ENCODE measurements around the gene SULF2. TPM values are rescaled to one million over a fixed set of nuclear protein-coding genes. Genes with fewer than 3 reads are reported as not detected.
A peak's percentile ranks its signal among the peaks of the same experiment; 100 is the strongest.
"Not testable (repeated sequence)": the region's sequence is repeated elsewhere in the genome, so short reads cannot be mapped to it uniquely, and the experiment has no call there.

Gene SULF2
- total RNA-seq, 1 donor from 2014 or later = 1.3 TPM

DNA sequence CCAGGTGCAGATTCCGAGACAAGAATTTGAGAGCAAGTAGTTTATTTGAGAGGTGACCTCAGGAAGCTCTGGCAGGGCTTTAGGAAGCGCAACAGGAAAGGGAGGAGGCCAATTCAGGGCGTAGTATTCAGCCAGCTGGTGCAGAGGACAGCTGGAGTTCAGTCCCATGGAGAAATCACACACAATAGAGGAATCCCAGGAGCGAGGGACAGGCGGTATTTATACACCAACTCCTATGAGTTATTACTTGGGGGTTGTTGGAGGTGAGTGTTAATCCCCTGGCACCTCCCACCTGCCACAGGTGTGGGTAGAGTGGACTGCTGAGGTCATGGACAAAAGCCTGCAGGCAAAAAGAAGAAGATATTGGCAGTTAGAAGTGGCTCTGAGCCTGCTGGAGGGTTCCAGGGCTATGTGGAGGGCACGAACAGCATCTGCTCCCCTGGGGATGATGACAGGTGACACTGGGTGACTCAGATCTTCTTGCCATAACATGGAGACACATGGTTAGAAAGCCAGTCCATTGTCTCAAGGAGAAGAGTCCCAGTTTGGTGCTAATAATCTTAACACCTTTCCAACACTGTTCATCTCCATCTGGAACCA lies 13.9 kb upstream of the SULF2 start:
- DNase-seq = no peak
- Mint-ChIP-seq H3K4me1 (no peaks in the 10 kb centered on the region), H3K4me3 (no peak overlapping the region), H3K27ac (no peak overlapping the region), H3K36me3 (ENCODE audit: low read depth) (no peaks in the 10 kb centered on the region), H3K9me3 (no peaks in the 10 kb centered on the region), H3K27me3 (no peaks in the 10 kb centered on the region)
- intact Hi-C loops (cut with micrococcal nuclease) = no loop called here

DNA sequence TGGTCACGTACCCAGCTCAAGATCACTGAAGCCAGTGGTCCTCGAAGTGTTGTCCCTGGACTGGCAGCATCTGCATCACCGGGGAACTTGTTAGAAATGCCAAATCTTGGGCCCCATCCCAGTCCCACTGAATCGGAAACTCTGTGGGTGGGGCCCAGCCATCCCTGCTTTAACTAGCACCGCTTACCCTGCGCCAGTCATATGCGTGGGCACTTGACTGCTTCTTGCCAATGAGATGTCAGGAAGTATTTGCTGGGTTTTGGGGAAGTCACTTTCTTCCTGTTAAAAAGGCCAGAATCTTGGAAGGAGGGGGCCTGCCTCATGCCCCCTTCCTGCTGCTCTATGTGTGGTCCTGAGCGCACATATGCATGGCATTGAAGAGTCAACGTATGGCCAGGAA lies 11.7 kb upstream of the SULF2 start:
- H3K36me3 Mint-ChIP-seq (ENCODE audit: low read depth) = no peaks in the 10 kb centered on the region
- H3K27ac Mint-ChIP-seq = no peak overlapping the region
- intact Hi-C loops (cut with micrococcal nuclease) = no loop called here
- no peak for DNase-seq
- no peaks in the 10 kb centered on the region for H3K27me3 Mint-ChIP-seq
- H3K4me3 Mint-ChIP-seq = no peak overlapping the region
- no peaks in the 10 kb centered on the region for H3K4me1 Mint-ChIP-seq
- no peaks in the 10 kb centered on the region for H3K9me3 Mint-ChIP-seq

DNA sequence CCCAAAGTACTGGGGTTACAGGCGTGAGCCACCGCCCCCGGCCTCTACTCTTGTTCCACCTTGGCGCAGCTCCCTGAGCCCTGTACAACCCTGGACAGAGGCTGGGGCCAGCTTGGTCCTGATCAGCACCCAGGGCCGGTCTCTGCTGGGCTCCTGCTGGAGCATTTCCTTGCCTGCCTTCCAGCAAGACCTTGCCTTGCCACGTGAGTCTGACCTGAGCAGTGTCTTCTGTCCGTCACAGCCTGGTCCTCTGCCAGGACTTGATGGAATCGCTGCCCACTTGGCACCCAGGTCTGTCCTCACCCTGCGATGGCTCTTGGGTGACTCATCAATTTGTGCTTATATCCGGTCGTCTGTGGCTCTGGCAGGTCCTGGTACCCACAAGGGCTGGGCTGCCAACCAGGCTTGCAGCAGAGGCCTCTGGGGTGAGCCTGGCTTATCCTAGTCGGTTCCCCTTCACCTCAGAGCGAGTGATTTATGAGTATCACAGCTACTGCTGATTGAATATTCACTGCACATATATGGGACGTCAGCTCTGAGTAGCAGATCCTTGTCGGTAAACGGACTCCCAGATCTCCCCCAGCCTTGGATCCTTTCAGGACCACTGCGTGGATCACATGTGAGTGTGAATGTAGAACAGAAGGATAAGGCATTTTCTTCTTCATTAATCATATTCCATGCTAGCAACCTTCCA lies 10.1 kb upstream of the SULF2 start:
- H3K27me3 Mint-ChIP-seq = peaks cover 5% of the 10 kb centered on the region
- no peaks in the 10 kb centered on the region for H3K4me1 Mint-ChIP-seq
- H3K4me3 Mint-ChIP-seq = no peak overlapping the region
- no peak overlapping the region for H3K27ac Mint-ChIP-seq
- no peak for DNase-seq
- no peaks in the 10 kb centered on the region for H3K9me3 Mint-ChIP-seq
- intact Hi-C loops (cut with micrococcal nuclease) = no loop called here
- no peaks in the 10 kb centered on the region for H3K36me3 Mint-ChIP-seq (ENCODE audit: low read depth)

GRCh38 chr20:47794264-47794663 lies 9.0 kb upstream of the SULF2 start:
- DNase-seq; H3K27ac Mint-ChIP-seq; H3K36me3 Mint-ChIP-seq (ENCODE audit: low read depth); H3K4me3 Mint-ChIP-seq; H3K27me3 Mint-ChIP-seq; H3K4me1 Mint-ChIP-seq; intact Hi-C loops (cut with micrococcal nuclease); H3K9me3 Mint-ChIP-seq: not testable (repeated sequence)

- intact Hi-C loops (cut with micrococcal nuclease) = no loop called here
- Mint-ChIP-seq H3K27me3 (peaks cover 26% of the 10 kb centered on the region), H3K9me3 (no peaks in the 10 kb centered on the region), H3K4me3 (no peak overlapping the region), H3K36me3 (ENCODE audit: low read depth) (no peaks in the 10 kb centered on the region), H3K4me1 (no peaks in the 10 kb centered on the region), H3K27ac (no peak overlapping the region)
- DNase-seq = no peak
These were observed 6.8 kb upstream of the SULF2 start for GRCh38 chr20:47792021-47792618.

DNA sequence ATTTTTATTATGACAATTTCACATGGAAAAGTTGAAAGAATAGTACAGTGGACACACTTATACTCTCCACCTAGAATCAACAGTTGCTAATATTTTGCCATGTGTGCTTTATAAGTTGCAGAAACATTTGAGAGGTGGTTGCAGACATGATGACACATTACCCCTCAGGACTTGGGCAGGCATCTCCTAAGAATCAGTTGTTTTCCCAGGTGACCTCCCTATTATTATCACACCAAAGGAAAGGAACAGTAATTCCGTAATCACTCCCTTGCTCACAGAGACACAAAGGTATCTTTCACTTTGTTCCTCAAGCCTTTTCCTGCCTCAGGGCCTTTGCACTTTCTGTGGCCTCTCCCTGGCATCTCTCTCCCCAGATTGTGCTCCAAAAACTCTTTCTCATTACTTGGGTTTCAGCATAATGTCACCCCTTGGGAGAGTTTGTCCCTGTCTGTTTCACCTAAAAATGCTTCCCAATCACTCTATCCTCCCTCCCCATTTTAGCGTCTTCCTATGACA lies 5.9 kb upstream of the SULF2 start:
- no peak for DNase-seq
- intact Hi-C loops (cut with micrococcal nuclease) = no loop called here
- Mint-ChIP-seq H3K4me1 (peaks cover 5% of the 10 kb centered on the region), H3K36me3 (ENCODE audit: low read depth) (no peaks in the 10 kb centered on the region), H3K27ac (no peak overlapping the region), H3K4me3 (no peak overlapping the region), H3K9me3 (no peaks in the 10 kb centered on the region), H3K27me3 (peaks cover 36% of the 10 kb centered on the region)

DNA sequence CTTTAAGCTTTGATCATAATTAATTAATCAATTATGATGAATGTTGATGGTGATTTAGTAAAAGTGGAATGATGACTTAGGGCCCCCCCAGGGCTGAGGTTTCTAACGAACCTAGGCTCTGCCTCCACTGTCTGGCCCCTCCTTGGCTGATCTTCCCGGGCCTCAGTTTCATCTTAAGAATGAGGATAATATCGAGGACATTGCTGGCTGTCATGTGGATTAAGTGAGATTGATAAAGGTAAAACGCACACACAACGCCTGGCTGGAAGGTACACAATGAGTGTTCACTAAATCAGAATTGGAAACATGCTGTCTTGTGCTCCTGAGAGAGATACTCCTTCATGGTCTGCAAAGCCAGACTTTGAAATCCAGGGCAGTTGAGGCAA lies 5.3 kb upstream of the SULF2 start:
- H3K4me1 Mint-ChIP-seq = peaks cover 8% of the 10 kb centered on the region
- peaks cover 40% of the 10 kb centered on the region for H3K27me3 Mint-ChIP-seq
- intact Hi-C loops (cut with micrococcal nuclease) = no loop called here
- no peaks in the 10 kb centered on the region for H3K36me3 Mint-ChIP-seq (ENCODE audit: low read depth)
- no peak overlapping the region for H3K4me3 Mint-ChIP-seq
- no peak for DNase-seq
- H3K9me3 Mint-ChIP-seq = no peaks in the 10 kb centered on the region
- no peak overlapping the region for H3K27ac Mint-ChIP-seq

DNA sequence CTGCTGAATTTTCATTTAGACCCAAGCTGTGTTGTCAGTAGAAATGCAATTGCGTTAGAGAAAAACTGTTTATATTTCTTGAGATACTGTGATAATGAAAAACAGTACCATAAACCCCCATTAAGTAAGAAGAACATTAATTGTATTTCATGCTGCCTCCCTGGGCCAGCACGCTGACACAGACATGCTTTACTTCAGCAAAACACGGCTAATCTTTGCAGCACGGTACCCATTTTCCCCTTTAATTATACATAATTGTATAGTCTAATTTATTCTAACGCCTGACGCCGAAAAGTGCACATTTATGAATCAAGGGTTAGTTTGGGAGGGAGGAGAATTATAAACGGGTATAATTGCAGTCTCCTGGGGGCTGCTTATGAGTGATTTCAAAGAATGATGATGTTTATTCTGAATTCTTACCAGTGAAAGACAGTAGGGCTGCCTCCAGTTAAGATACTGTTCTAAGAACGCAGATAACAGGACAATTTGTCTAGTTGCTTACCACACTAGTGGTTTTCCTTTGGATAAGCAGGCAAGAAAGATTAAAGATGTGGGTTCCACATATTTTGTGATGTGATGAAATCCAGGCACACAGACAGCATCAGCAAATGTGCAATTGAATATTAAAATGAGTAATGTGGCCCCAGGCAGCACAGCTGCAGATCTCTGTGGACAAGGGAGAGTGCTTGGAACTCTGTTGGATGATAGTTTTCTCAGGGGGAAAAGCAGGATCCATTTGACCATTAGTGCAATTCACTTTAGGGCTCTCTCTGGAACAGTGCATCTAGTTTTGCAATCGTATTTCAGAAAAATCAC lies 4.7 kb upstream of the SULF2 start:
- Mint-ChIP-seq H3K27ac (no peak overlapping the region), H3K4me1 (peaks cover 8% of the 10 kb centered on the region), H3K4me3 (no peak overlapping the region), H3K27me3 (peaks cover 40% of the 10 kb centered on the region), H3K9me3 (no peaks in the 10 kb centered on the region), H3K36me3 (ENCODE audit: low read depth) (no peaks in the 10 kb centered on the region)
- no peak for DNase-seq
- intact Hi-C loops (cut with micrococcal nuclease) = no loop called here

DNA sequence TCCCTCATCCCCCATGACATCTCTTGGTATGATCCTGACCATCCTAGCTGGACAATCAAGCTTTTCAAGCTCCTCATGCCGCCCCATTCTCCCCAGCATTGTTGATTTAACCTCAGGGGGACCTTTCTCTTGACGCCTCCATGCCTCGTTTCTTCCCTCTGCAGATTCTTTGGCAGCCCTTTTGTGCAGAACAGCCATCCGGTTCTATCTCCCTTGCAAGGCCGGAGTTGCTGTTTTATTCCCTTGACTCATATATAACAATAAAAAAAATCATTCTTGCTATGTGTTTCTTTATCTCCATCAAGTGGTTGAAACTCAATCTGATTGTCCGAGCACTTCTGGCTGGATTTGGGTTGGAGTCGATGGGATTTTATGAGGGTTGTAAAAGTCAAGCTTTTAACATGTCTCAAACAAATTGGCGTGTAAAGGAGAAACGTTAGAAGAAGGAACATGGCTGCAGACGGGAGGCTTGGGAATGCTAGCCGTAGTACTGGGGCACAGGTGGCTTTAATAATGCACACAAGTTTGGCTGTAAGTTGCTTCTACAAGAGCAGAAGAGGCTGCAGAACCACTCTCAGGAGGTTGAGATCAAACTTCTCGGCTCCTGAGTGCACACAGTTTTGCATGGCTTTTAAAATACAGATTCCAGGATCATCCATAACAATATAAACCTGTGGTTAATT lies 3.9 kb upstream of the SULF2 start:
- intact Hi-C loops (cut with micrococcal nuclease) = no loop called here
- Mint-ChIP-seq H3K36me3 (ENCODE audit: low read depth) (no peaks in the 10 kb centered on the region), H3K9me3 (no peaks in the 10 kb centered on the region), H3K4me3 (no peak overlapping the region), H3K27me3 (peaks cover 45% of the 10 kb centered on the region), H3K27ac (no peak overlapping the region), H3K4me1 (peaks cover 8% of the 10 kb centered on the region)
- DNase-seq = no peak

DNA sequence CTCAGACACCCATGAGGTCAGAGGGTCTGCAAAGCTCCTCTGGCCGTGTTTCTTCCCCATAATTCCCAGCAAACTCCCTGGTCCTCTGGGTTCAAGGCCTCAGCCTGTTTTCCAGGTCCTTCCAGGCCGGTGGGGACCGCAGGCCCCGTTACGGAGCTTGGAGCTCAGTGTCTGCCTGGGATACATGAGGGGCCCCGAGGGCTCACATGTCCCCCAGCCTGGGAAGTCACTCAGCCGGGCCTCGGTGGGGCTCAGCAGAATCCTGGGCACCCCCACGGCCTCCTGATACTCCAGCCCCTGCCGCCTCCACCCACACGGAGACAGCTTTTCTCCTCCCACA lies 3.4 kb upstream of the SULF2 start:
- no peak for DNase-seq
- no peaks in the 10 kb centered on the region for H3K9me3 Mint-ChIP-seq
- intact Hi-C loops (cut with micrococcal nuclease) = no loop called here
- H3K27me3 Mint-ChIP-seq = peaks cover 50% of the 10 kb centered on the region
- H3K36me3 Mint-ChIP-seq (ENCODE audit: low read depth) = no peaks in the 10 kb centered on the region
- H3K4me1 Mint-ChIP-seq = peaks cover 9% of the 10 kb centered on the region
- H3K27ac Mint-ChIP-seq = no peak overlapping the region
- no peak overlapping the region for H3K4me3 Mint-ChIP-seq

- DNase-seq = no peak
- peaks cover 68% of the 10 kb centered on the region for H3K27me3 Mint-ChIP-seq
- peaks cover 9% of the 10 kb centered on the region for H3K4me1 Mint-ChIP-seq
- intact Hi-C loops (cut with micrococcal nuclease) = loop anchor here (2.0 kb wide), 1 partner anchor 834 kb away; no protein-coding TSS in a partner anchor
- peak overlapping the region; percentile 77 for H3K4me3 Mint-ChIP-seq
- no peak overlapping the region for H3K27ac Mint-ChIP-seq
- H3K36me3 Mint-ChIP-seq (ENCODE audit: low read depth) = no peaks in the 10 kb centered on the region
- no peaks in the 10 kb centered on the region for H3K9me3 Mint-ChIP-seq
These were observed 1.5 kb upstream of the SULF2 start for GRCh38 chr20:47786765-47787107.

DNA sequence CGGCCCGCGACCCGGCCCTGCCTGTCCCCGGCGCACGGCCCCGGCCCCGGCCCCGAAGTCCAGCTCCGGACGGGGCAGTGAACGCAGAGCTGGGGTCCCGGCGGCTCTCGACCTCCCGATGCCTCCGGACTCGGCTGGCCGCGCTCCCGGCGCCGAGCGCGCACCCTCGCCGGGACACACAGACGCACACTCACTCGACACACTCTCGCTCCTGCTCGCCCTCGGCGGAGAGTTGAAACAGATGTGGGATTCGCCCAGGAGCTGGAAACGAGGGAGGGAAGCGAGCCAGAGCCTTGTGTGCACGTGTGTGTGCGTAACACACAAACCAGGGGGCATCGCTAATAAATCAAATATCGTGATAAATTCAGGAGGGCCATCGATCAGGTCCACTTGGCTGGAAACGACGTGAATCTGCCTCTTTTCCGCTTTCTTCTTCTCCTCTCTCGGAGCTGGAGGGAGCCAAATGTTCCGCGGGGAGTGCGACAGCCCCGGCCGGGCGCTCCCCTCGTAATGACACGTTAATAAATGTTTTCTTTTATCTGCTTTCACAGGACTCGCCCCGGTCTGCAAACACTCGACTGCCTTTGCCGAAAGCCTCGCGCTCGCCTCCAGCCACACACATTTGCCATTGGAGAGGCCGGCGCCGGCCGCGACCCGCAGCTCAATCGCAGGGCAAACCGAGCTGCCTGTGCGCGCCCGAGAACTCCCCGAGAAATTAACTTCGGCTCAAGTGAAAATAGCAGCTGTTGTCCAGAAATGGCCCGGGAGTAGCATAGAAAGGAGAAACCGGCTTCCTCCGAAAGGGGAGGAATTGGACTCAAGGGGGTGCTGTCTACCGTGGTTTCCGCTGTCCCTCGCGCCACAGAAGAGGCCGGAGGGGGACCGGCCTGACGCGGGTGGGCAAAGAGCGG lies 828 bp upstream of the SULF2 start:
- peak overlapping the region; percentile 77 for H3K4me3 Mint-ChIP-seq
- intact Hi-C loops (cut with micrococcal nuclease) = loop anchor here (2.0 kb wide), 1 partner anchor 835 kb away; no protein-coding TSS in a partner anchor
- DNase-seq = peak; percentile 62
- peaks cover 9% of the 10 kb centered on the region for H3K4me1 Mint-ChIP-seq
- H3K27ac Mint-ChIP-seq = no peak overlapping the region
- peaks cover 67% of the 10 kb centered on the region for H3K27me3 Mint-ChIP-seq
- H3K9me3 Mint-ChIP-seq = no peaks in the 10 kb centered on the region
- no peaks in the 10 kb centered on the region for H3K36me3 Mint-ChIP-seq (ENCODE audit: low read depth)

Measured in activated CD4-positive, alpha-beta T cell treated with anti-CD3 and anti-CD28 coated beads, Interleukin-2, amount 10 ng/mL, durations not matched to agents 24 days and 14 days (primary cell).